Measurements from ENCODE around the gene EEFSEC. TPM values are rescaled to one million over a fixed set of nuclear protein-coding genes. Genes with fewer than 3 reads are reported as not detected.

The EEFSEC gene
- total and polyA plus RNA-seq, 2 of the 4 experiments (the other 2 are of a cell fraction), result 4.5 to 9.3 TPM

- ATAC-seq (ENCODE audit: low read depth), result no peak
- Histone ChIP-seq H4K91ac (ENCODE audit: insufficient read depth, low read depth, low read length) (no peak overlapping the region), H2BK20ac (ENCODE audit: low read depth, low read length) (no peak overlapping the region), H3K56ac (ENCODE audit: extremely low read depth, insufficient read depth, low read length) (no peak overlapping the region), H3K4me2 (ENCODE audit: low read depth, low read length) (no peak overlapping the region), H4K5ac (ENCODE audit: low read depth, low read length) (no peak overlapping the region), H2AK9ac (replicated peaks; ENCODE audit: low read depth, low read length, poor library complexity) (no peak overlapping the region), H2BK120ac (ENCODE audit: low read depth, low read length) (no peak overlapping the region), H2AK5ac (ENCODE audit: low read depth, low read length) (no peak overlapping the region), H3K4me3 (ENCODE audit: insufficient read depth, low read depth, low read length) (no peak overlapping the region), H3K27me3 (ENCODE audit: control insufficient read depth, insufficient read depth, low read length) (peaks cover 70% of the 10 kb centered on the region), H2AFZ (replicated peaks; ENCODE audit: low read length, poor library complexity) (no peak overlapping the region), H3K14ac (replicated peaks; ENCODE audit: low read depth, low read length) (no peak overlapping the region), H3K9ac (ENCODE audit: low read depth, low read length) (no peak overlapping the region), H3K9me3 (ENCODE audit: control insufficient read depth, insufficient read depth, low read length) (peaks cover 3% of the 10 kb centered on the region; the same call in 1 of the 2 replicates), H3K4me1 (ENCODE audit: control insufficient read depth, insufficient read depth, low read length) (no peaks in the 10 kb centered on the region), H3K4ac (ENCODE audit: low read depth, low read length) (no peak overlapping the region), H3K18ac (ENCODE audit: low read depth, low read length) (no peak overlapping the region), H4K20me1 (ENCODE audit: insufficient read depth, low read length) (no peaks in the 10 kb centered on the region), H2BK15ac (ENCODE audit: low read depth, low read length) (no peak overlapping the region), H2BK5ac (ENCODE audit: low read depth, low read length, poor library complexity, severe bottlenecking) (no peak overlapping the region), H3K9me1 (ENCODE audit: insufficient read depth, low read length) (no peaks in the 10 kb centered on the region), H3K36me3 (ENCODE audit: control insufficient read depth, insufficient read depth, low read length) (no peaks in the 10 kb centered on the region), H3K27ac (ENCODE audit: insufficient read depth, low read length) (no peak overlapping the region), H3K23ac (ENCODE audit: low read depth, low read length) (no peak overlapping the region), H4K8ac (ENCODE audit: low read depth in 2 of 2, low read length in 2 of 2) (no peak overlapping the region), H3K79me1 (ENCODE audit: low read depth in 1 of 2, low read length in 2 of 2) (no peaks in the 10 kb centered on the region)
- intact Hi-C loops (cut with micrococcal nuclease), result no loop called here
- ChIA-PET POLR2A (ENCODE audit: unreplicated experiment) (no interaction called here), CTCF (no interaction called here)
- no peak for DNase-seq
- no TSS peak for BruUV-seq (replicated peaks)
- WGBS, 2 experiments (ENCODE audit: extremely low coverage in 2 of 2, insufficient read length in 1 of 2), result no CpG with 5 or more reads among the region's 6 CpGs
- TF ChIP-seq NFE2L2 (IDR thresholded peaks at IDR 0.05; ENCODE audit: low read depth, low read length), result no peak
- TF ChIP-seq RCOR1 (IDR thresholded peaks at IDR 0.05; ENCODE audit: insufficient replicate concordance, low read length), result no peak
- TF ChIP-seq FOS (IDR thresholded peaks at IDR 0.05; ENCODE audit: low read depth, low read length), result no peak
- TF ChIP-seq CTCF (conservative IDR thresholded peaks at IDR 0.05; ENCODE audit: low read depth, low read length), result peak; percentile 26; the same call in 1 of the 2 replicates
- in situ Hi-C loops (cut with MboI; ENCODE audit: low sequenced_read_pairs), result no loop called here
- dilution Hi-C loops (cut with HindIII; ENCODE audit: low sequenced_read_pairs, unreplicated experiment), result no loop called here
Observed at GRCh38 chr3:128438488-128439072, 285.3 kb downstream of the EEFSEC start.
